ENCODE data around the gene RPL41. TPM values are rescaled to one million over a fixed set of nuclear protein-coding genes. Genes with fewer than 3 reads are reported as not detected.
A peak's percentile ranks its signal among the peaks of the same experiment; 100 is the strongest.

The RPL41 gene
- total and polyA plus RNA-seq, 11 donors: 533 to 4,466 (median 1,999) TPM

- no peak for TF ChIP-seq POLR2A (IDR thresholded peaks at IDR 0.05)
- TF ChIP-seq, protein P1, sequence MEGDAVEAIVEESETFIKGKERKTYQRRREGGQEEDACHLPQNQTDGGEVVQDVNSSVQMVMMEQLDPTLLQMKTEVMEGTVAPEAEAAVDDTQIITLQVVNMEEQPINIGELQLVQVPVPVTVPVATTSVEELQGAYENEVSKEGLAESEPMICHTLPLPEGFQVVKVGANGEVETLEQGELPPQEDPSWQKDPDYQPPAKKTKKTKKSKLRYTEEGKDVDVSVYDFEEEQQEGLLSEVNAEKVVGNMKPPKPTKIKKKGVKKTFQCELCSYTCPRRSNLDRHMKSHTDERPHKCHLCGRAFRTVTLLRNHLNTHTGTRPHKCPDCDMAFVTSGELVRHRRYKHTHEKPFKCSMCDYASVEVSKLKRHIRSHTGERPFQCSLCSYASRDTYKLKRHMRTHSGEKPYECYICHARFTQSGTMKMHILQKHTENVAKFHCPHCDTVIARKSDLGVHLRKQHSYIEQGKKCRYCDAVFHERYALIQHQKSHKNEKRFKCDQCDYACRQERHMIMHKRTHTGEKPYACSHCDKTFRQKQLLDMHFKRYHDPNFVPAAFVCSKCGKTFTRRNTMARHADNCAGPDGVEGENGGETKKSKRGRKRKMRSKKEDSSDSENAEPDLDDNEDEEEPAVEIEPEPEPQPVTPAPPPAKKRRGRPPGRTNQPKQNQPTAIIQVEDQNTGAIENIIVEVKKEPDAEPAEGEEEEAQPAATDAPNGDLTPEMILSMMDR (IDR thresholded peaks at IDR 0.05): no peak
- Histone ChIP-seq H3K27ac (peak overlapping the region in 3 of 12 donors; percentile 11 to 31 (median 17)), H3K9me3 (no peaks in the 10 kb centered on the region), H3K4me3 (no peak overlapping the region), H3K4me1 (peaks cover under 1 to 66% (median 37%) of the 10 kb centered on the region in 12 donors), H3K36me3 (peaks cover 0 to 40% (median 19%) of the 10 kb centered on the region in 9 donors), H3K27me3 (no peaks in the 10 kb centered on the region)
- no peak for DNase-seq
- no peak for ATAC-seq
- intact Hi-C loops (cut with DNase I): loop anchor here in 5 of 10 donors (2.0 to 10.0 kb wide), 5 partner anchors 36 to 343 kb away; partner anchors contain the start of genes SPRYD4 (in 4 of the 5), CNPY2 (in 1 of the 5) and MYL6 (in 1 of the 5)
- 76 to 96% (median 84%) methylated on average over 6 to 11 of the region's 11 CpGs for WGBS, 4 donors
These were observed 4.9 kb downstream of the RPL41 start for GRCh38 chr12:56121204-56121870.

DNA sequence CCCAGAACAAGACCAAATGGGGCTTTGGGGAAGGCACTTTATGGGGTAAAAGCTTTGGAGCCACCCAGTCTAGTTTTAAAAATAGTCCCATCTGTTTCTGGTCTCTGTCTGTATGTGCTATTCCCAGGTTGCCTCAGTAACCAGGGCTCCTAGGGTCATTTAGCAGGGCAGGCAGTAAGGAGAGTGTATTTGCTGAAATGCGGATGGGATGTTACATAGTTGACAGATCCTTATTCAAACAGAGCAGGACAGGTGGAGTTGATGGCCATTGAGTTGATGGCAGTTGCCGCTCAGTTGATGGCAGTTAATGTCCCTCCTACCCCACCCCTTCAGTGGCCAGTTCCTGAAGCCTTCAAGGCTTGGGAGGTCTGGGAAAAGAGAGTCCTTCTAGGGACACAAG lies 6.2 kb downstream of the RPL41 start:
- WGBS, 4 donors: 51 to 72% (median 55%) methylated on average over 2 of the region's 2 CpGs
- H3K4me1 ChIP-seq: peaks cover 8 to 78% (median 49%) of the 10 kb centered on the region in 12 donors
- no peaks in the 10 kb centered on the region for H3K27me3 ChIP-seq
- TF ChIP-seq POLR2A (IDR thresholded peaks at IDR 0.05): no peak
- TF ChIP-seq, protein P1 (IDR thresholded peaks at IDR 0.05): no peak
- no peak overlapping the region for H3K4me3 ChIP-seq
- no peak for ATAC-seq
- no peaks in the 10 kb centered on the region for H3K9me3 ChIP-seq
- DNase-seq: no peak
- peak overlapping the region in 8 of 12 donors; percentile 5 to 65 (median 30) for H3K27ac ChIP-seq
- intact Hi-C loops (cut with DNase I): loop anchor here in 5 of 10 donors (5.0 to 10.0 kb wide), 4 partner anchors 35 to 342 kb away; partner anchors contain the start of genes SPRYD4 (in 4 of the 5), CNPY2 (in 1 of the 5) and MYL6 (in 1 of the 5)
- H3K36me3 ChIP-seq: peaks cover 0 to 40% (median 19%) of the 10 kb centered on the region in 9 donors

- H3K4me3 ChIP-seq: no peak overlapping the region
- ATAC-seq (no peak), DNase-seq (no peak)
- TF ChIP-seq, protein P1 (IDR thresholded peaks at IDR 0.05): no peak
- no peak for TF ChIP-seq POLR2A (IDR thresholded peaks at IDR 0.05)
- H3K27me3 ChIP-seq: no peaks in the 10 kb centered on the region
- H3K4me1 ChIP-seq: peaks cover 8 to 77% (median 42%) of the 10 kb centered on the region in 12 donors
- WGBS, 4 donors: 84 to 87% (median 86%) methylated on average over 4 of the region's 4 CpGs
- H3K36me3 ChIP-seq: peaks cover 0 to 40% (median 19%) of the 10 kb centered on the region in 9 donors
- intact Hi-C loops (cut with DNase I): loop anchor here in 5 of 10 donors (5.0 to 10.0 kb wide), 4 partner anchors 33 to 341 kb away; partner anchors contain the start of genes SPRYD4 (in 4 of the 5), CNPY2 (in 1 of the 5) and MYL6 (in 1 of the 5)
- no peaks in the 10 kb centered on the region for H3K9me3 ChIP-seq
- no peak overlapping the region for H3K27ac ChIP-seq
These were observed 7.7 kb downstream of the RPL41 start for GRCh38 chr12:56124133-56124532.

DNA sequence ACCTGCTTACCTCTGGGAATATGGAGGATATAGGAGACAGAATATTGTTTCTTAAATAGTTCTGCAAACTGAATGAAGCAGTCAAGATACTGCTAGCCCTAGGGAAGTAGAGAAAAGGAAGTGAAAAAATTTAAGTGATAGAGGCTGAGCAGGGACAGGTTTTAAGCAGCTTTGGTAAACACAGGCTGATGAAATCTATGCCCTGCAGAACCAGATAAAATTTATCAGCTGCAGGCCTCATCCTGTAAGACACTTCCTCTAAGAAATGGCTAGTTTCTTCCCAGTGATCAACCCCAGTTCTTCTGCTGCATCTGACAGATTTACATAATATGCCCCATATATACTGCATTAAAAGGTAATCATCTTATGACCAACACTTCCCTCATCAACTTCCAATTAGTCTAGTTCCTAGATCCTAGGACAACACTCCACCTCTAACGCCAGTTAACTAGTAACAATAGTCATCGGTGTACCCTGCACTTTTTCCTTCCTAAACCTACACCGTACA lies 10.4 kb downstream of the RPL41 start:
- Histone ChIP-seq H3K9me3 (no peaks in the 10 kb centered on the region), H3K36me3 (peaks cover 0 to 37% (median 19%) of the 10 kb centered on the region in 9 donors), H3K4me3 (peak overlapping the region in 6 of 12 donors; percentile 78 to 97 (median 90)), H3K27ac (peak overlapping the region; percentile 5 to 94 (median 78)), H3K27me3 (no peaks in the 10 kb centered on the region), H3K4me1 (peaks cover 8 to 66% (median 36%) of the 10 kb centered on the region in 12 donors)
- TF ChIP-seq, protein P1 (IDR thresholded peaks at IDR 0.05): no peak
- no peak for TF ChIP-seq POLR2A (IDR thresholded peaks at IDR 0.05)
- WGBS, 4 donors: 43 to 60% (median 54%) methylated on average over 3 of the region's 3 CpGs
- DNase-seq: no peak
- ATAC-seq: no peak
- intact Hi-C loops (cut with DNase I): loop anchor here in 9 of 10 donors (1.0 to 10.0 kb wide), 7 partner anchors 32 to 341 kb away; partner anchors contain the start of genes SMARCC2 (in 5 of the 9), SPRYD4 (in 5 of the 9), MYL6 (in 4 of the 9) and CNPY2 (in 1 of the 9)

Measured in heart left ventricle (tissue), 16 donors.